Bronchus fibroblast of lung (primary cell): Measurements from ENCODE around the gene ATP4B. TPM values are rescaled to one million over a fixed set of nuclear protein-coding genes. Genes with fewer than 3 reads are reported as not detected.

ENCODE experiments used
- total RNA-seq: library from RNA; depleted of rRNA; stranded (reverse); fragments of >200 nt; gene quantifications from 2 replicates; pipeline ENCODE4 v1.2.3, GENCODE V29; 2015

The ATP4B gene
- not detected in 2 replicates for total RNA-seq

GRCh38 chr13:113657851-113658741, at the start of gene ATP4B:
TSS of gene ATP4B (minus strand) at chr13:113658198. CDS start at chr13:113658144, 54 bp downstream.

GRCh38 chr13:113666951-113667701, 9.1 kb upstream of the ATP4B start, which contains the start of gene GRK1:
TSS of gene GRK1 (plus strand) at chr13:113667219. CDS start at chr13:113667387, 168 bp downstream.

Other genes starting within 250 kb of the ATP4B start
- gene ADPRHL1, start 204.7 kb downstream of the ATP4B start, total RNA-seq, result 1.0 and 1.8 TPM in 2 replicates
- 6.2 and 6.7 TPM in 2 replicates for gene DCUN1D2, start 167.5 kb downstream of the ATP4B start, total RNA-seq
- gene TFDP1, start 73.4 kb downstream of the ATP4B start, total RNA-seq, result 72.8 and 96.7 TPM in 2 replicates
- gene GRK1, start 9.0 kb upstream of the ATP4B start, total RNA-seq, result not detected in 2 replicates
- gene TMEM255B, start 101.0 kb upstream of the ATP4B start, total RNA-seq, result 1.3 and 2.1 TPM in 2 replicates
- 286 and 296 TPM in 2 replicates for gene GAS6, start 205.9 kb upstream of the ATP4B start, total RNA-seq